SK-N-SH (cell line): ENCODE results near the gene PYGO1. TPM values are rescaled to one million over a fixed set of nuclear protein-coding genes. Genes with fewer than 3 reads are reported as not detected.

Experiments
- CTCF ChIA-PET: fragments of 300-600, 350-600 bp; formaldehyde crosslinking; extraction: SDS; loops from one replicate; lab custom pipeline; 2021; lab: Yijun Ruan, JAX
- POLR2A ChIA-PET: fragments of 350-600 bp; sonication (Branson Sonifier 250); formaldehyde crosslinking; extraction: SDS; loops from one replicate; lab custom pipeline; 2020; ENCODE audit warnings: antibody characterized with exemption, inconsistent platforms; lab: Yijun Ruan, JAX
- DNase-seq: peaks from one replicate; pipeline ENCODE4 v3.0.0; 2012
- H2AFZ ChIP-seq: fragments of 200-600 bp; sonication (generic); 2 replicates; pipeline ENCODE4 v1.8.1; 2016; ENCODE audit warnings: antibody characterized with exemption, mild to moderate bottlenecking, low read depth
- H3F3A ChIP-seq: fragments of 200-600 bp; sonication (generic); replicated peaks from 2 replicates; pipeline ENCODE3; 2016; ENCODE audit warnings: antibody characterized with exemption, mild to moderate bottlenecking; ENCODE audit not compliant: insufficient read depth
- H3K27ac ChIP-seq, 2 experiments: fragments of 200-500 bp in 1 of 2; fragments of 200-600 bp in 1 of 2; sonication (Bioruptor generic) in 1 of 2; sonication (generic), shearing (Covaris generic) in 1 of 2; 2 replicates each; pipeline versions ENCODE4 v1.5.1 to v1.6.1; 2014 to 2016; ENCODE audit warnings: low read depth in 2 of 2, inconsistent platforms in 1 of 2, low read length in 1 of 2, mild to moderate bottlenecking in 1 of 2, mixed read lengths in 1 of 2
- H3K27me3 ChIP-seq: fragments of 200-600 bp; sonication (generic), shearing (Covaris generic); 2 replicates; pipeline ENCODE4 v1.6.1; 2016; ENCODE audit warnings: mixed run types; ENCODE audit not compliant: insufficient read depth
- H3K36me3 ChIP-seq, 2 experiments: fragments of 200-500 bp in 1 of 2; fragments of 200-600 bp in 1 of 2; sonication (Bioruptor generic) in 1 of 2; sonication (generic) in 1 of 2; replicated peaks in 1 of 2; 2 replicates each; pipeline versions ENCODE3 to v1.5.1; 2014 to 2016; ENCODE audit warnings: low read length in 1 of 2, mild to moderate bottlenecking in 1 of 2; ENCODE audit not compliant: insufficient read depth in 2 of 2, control insufficient read depth in 1 of 2
- H3K4me1 ChIP-seq, 2 experiments: fragments of 200-500 bp in 1 of 2; fragments of 200-600 bp in 1 of 2; sonication (Bioruptor generic) in 1 of 2; sonication (generic), shearing (Covaris generic) in 1 of 2; 2 replicates each; pipeline versions ENCODE4 v1.5.1 to v1.6.1; 2014 to 2016; ENCODE audit warnings: low read depth in 1 of 2, low read length in 1 of 2, mixed run types in 1 of 2; ENCODE audit not compliant: insufficient read depth in 2 of 2, control insufficient read depth in 1 of 2
- H3K4me2 ChIP-seq: fragments of 200-600 bp; sonication (generic), shearing (Covaris generic); 2 replicates; pipeline ENCODE4 v1.6.1; 2017; ENCODE audit warnings: mixed run types
- H3K4me3 ChIP-seq, 2 experiments: fragments of 200-500 bp in 1 of 2; fragments of 200-600 bp in 1 of 2; sonication (Bioruptor generic) in 1 of 2; sonication (generic), shearing (Covaris generic) in 1 of 2; 2 replicates each; pipeline versions ENCODE4 v1.5.1 to v1.8.1; 2014 to 2016; ENCODE audit warnings: low read depth in 2 of 2, inconsistent platforms in 1 of 2, low read length in 1 of 2, mild to moderate bottlenecking in 1 of 2, mixed read lengths in 1 of 2, moderate library complexity in 1 of 2
- H3K79me2 ChIP-seq: fragments of 200-600 bp; sonication (generic); 2 replicates; pipeline ENCODE4 v1.8.1; 2017; ENCODE audit warnings: mild to moderate bottlenecking; ENCODE audit not compliant: insufficient read depth
- H3K9ac ChIP-seq: fragments of 200-600 bp; sonication (generic); 2 replicates; pipeline ENCODE4 v1.6.1; 2017; ENCODE audit warnings: mixed run types
- H3K9me2 ChIP-seq: fragments of 200-600 bp; sonication (generic); 2 replicates; pipeline ENCODE4 v1.6.1; 2017; ENCODE audit warnings: mixed run types
- H3K9me3 ChIP-seq: fragments of 200-600 bp; sonication (generic); 2 replicates; pipeline ENCODE4 v1.6.1; 2017; ENCODE audit warnings: mixed run types, mild to moderate bottlenecking, moderate library complexity
- H4K20me1 ChIP-seq: fragments of 200-600 bp; sonication (generic); 2 replicates; pipeline ENCODE4 v1.6.1; 2017; ENCODE audit warnings: mild to moderate bottlenecking, mixed run types; ENCODE audit not compliant: insufficient read depth
- ELF1 ChIP-seq: IDR thresholded peaks from 2 replicates; pipeline ENCODE4 v1.4.0; 2012
- EP300 ChIP-seq, 2 experiments: IDR thresholded peaks; 2 replicates each; pipeline versions ENCODE4 v1.4.0 to v1.6.1; 2012; ENCODE audit warnings: borderline replicate concordance in 1 of 2, low read depth in 1 of 2, low read length in 1 of 2
- FOSL2 ChIP-seq: IDR thresholded peaks from 2 replicates; pipeline ENCODE4 v1.4.0; 2012; ENCODE audit warnings: low read depth, mild to moderate bottlenecking, moderate library complexity, borderline replicate concordance
- FOXJ3 ChIP-seq: sonication (generic); formaldehyde crosslinking; IDR thresholded peaks from 2 replicates; pipeline ENCODE4 v1.5.1; 2020; ENCODE audit warnings: mild to moderate bottlenecking, missing genetic modification reagents
- GABPA ChIP-seq: IDR thresholded peaks from 2 replicates; pipeline ENCODE4 v1.4.0; 2012; ENCODE audit warnings: low read depth, mild to moderate bottlenecking
- GATA2 ChIP-seq: sonication (generic); formaldehyde crosslinking; IDR thresholded peaks from 2 replicates; pipeline ENCODE4 v1.5.0; 2020; ENCODE audit warnings: mild to moderate bottlenecking, missing genetic modification reagents
- JUND ChIP-seq: IDR thresholded peaks from 2 replicates; pipeline ENCODE4 v1.4.0; 2012
- NRF1 ChIP-seq: IDR thresholded peaks from 2 replicates; pipeline ENCODE4 v1.6.1; 2012; ENCODE audit warnings: low read depth, mild to moderate bottlenecking, low read length
- POLR2AphosphoS5 ChIP-seq: IDR thresholded peaks from 2 replicates; pipeline ENCODE4 v1.6.1; 2012; ENCODE audit warnings: low read depth, low read length
- RAD21 ChIP-seq: IDR thresholded peaks from 2 replicates; pipeline ENCODE4 v1.6.1; 2012; ENCODE audit warnings: mild to moderate bottlenecking, low read length
- RXRA ChIP-seq: IDR thresholded peaks from 2 replicates; pipeline ENCODE4 v1.4.0; 2012; ENCODE audit warnings: low read depth, mild to moderate bottlenecking, borderline replicate concordance
- SMC3 ChIP-seq: IDR thresholded peaks from 2 replicates; pipeline ENCODE4 v1.6.1; 2012; ENCODE audit warnings: low read depth, low read length, improper control_type of control experiment
- TAF1 ChIP-seq: IDR thresholded peaks from 2 replicates; pipeline ENCODE4 v1.6.1; 2012; ENCODE audit warnings: low read depth, mild to moderate bottlenecking, low read length, moderate library complexity, borderline replicate concordance
- TCF12 ChIP-seq: IDR thresholded peaks from 2 replicates; pipeline ENCODE4 v1.4.0; 2012
- TEAD4 ChIP-seq: IDR thresholded peaks from 2 replicates; pipeline ENCODE4 v1.4.0; 2012; ENCODE audit warnings: mild to moderate bottlenecking, borderline replicate concordance; ENCODE audit not compliant: insufficient read depth
- WGBS: methylation state at CpG from one replicate; pipeline ENCODE4 v1.1.6; 2017; ENCODE audit warnings: low lambda C conversion rate; 5-methylcytosine and 5-hydroxymethylcytosine counted together
- polyA plus RNA-seq, 3 experiments: library from polyadenylated mRNA; depleted of rRNA; stranded (reverse); fragments of >200 nt; gene quantifications; 2 replicates each; pipeline ENCODE4 v1.2.3, GENCODE V29; 2012
- TF ChIP-seq, protein P1 (sequence below): fragments of 150-350 bp; IDR thresholded peaks from 2 replicates; pipeline ENCODE4 v1.6.1; 2017; ENCODE audit warnings: antibody characterized with exemption, low read length, low read depth, borderline replicate concordance
- TF ChIP-seq, protein P2 (sequence below): IDR thresholded peaks from 2 replicates; pipeline ENCODE4 v1.4.0; 2012; ENCODE audit warnings: low read depth, borderline replicate concordance
- TF ChIP-seq, protein P3 (sequence below): IDR thresholded peaks from 2 replicates; pipeline ENCODE4; 2012
- TF ChIP-seq, protein P4 (sequence below): fragments of 200-600 bp; sonication (generic); IDR thresholded peaks from 2 replicates; pipeline ENCODE4 v1.6.1; 2017; ENCODE audit warnings: antibody characterized with exemption, mild to moderate bottlenecking, moderate library complexity
- TF ChIP-seq, protein P5 (sequence below): IDR thresholded peaks from 2 replicates; pipeline ENCODE4 v1.4.0; 2012; ENCODE audit warnings: low read depth

Gene PYGO1
- polyA plus RNA-seq, 1 of the 3 experiments (the other 2 are of a cell fraction), result 2.3 TPM

DNA sequence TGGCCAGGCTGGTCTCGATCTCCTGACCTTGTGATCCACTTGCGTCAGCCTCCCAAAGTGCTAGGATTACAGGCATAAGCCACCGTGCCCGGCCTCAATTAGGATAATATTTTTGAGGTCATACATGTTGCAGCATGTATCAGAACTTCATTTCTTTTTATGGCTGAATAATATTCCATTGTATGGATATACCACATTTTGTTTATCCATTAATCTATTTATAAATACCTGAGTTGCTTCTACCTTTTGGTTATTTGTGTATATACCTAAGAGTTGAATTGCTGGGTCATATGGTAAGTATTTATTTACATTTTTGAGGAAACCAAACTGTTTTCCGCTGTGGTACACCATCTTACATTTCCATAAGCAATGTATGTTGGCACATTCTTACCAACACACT lies 18.1 kb upstream of the PYGO1 start:
- Histone ChIP-seq H3F3A (no peaks in the 10 kb centered on the region), H3K27me3 (no peaks in the 10 kb centered on the region), H3K4me3 (no peak overlapping the region), H3K4me2 (no peak overlapping the region), H3K36me3 (peaks cover 8 to 9% of the 10 kb centered on the region in 2 experiments), H3K4me1 (no peaks in the 10 kb centered on the region), H4K20me1 (no peaks in the 10 kb centered on the region), H3K9ac (no peak overlapping the region), H3K9me2 (no peaks in the 10 kb centered on the region), H3K79me2 (no peaks in the 10 kb centered on the region), H3K9me3 (no peaks in the 10 kb centered on the region), H3K27ac (no peak overlapping the region), H2AFZ (no peak overlapping the region)
- 76% methylated on average over 5 of the region's 5 CpGs for WGBS
- TF ChIP-seq GATA2 (CRISPR knock-in tag) (no peak), EP300 (IDR thresholded peaks at IDR 0.05; ENCODE audit: borderline replicate concordance in 1 of 2, low read depth in 1 of 2, low read length in 1 of 2) (no peak), GABPA (no peak), TEAD4 (no peak), JUND (no peak), NRF1 (no peak), POLR2AphosphoS5 (no peak), RAD21 (no peak), ELF1 (no peak), SMC3 (no peak)
- TF ChIP-seq, protein P1, sequence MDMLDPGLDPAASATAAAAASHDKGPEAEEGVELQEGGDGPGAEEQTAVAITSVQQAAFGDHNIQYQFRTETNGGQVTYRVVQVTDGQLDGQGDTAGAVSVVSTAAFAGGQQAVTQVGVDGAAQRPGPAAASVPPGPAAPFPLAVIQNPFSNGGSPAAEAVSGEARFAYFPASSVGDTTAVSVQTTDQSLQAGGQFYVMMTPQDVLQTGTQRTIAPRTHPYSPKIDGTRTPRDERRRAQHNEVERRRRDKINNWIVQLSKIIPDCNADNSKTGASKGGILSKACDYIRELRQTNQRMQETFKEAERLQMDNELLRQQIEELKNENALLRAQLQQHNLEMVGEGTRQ, result no peak
- TF ChIP-seq, protein P2, sequence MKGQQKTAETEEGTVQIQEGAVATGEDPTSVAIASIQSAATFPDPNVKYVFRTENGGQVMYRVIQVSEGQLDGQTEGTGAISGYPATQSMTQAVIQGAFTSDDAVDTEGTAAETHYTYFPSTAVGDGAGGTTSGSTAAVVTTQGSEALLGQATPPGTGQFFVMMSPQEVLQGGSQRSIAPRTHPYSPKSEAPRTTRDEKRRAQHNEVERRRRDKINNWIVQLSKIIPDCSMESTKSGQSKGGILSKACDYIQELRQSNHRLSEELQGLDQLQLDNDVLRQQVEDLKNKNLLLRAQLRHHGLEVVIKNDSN, result no peak
- TF ChIP-seq, protein P3, sequence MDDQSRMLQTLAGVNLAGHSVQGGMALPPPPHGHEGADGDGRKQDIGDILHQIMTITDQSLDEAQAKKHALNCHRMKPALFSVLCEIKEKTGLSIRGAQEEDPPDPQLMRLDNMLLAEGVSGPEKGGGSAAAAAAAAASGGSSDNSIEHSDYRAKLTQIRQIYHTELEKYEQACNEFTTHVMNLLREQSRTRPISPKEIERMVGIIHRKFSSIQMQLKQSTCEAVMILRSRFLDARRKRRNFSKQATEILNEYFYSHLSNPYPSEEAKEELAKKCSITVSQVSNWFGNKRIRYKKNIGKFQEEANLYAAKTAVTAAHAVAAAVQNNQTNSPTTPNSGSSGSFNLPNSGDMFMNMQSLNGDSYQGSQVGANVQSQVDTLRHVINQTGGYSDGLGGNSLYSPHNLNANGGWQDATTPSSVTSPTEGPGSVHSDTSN, result no peak
- ChIA-PET CTCF (no interaction called here), POLR2A (no interaction called here)
- DNase-seq, result no peak

DNA sequence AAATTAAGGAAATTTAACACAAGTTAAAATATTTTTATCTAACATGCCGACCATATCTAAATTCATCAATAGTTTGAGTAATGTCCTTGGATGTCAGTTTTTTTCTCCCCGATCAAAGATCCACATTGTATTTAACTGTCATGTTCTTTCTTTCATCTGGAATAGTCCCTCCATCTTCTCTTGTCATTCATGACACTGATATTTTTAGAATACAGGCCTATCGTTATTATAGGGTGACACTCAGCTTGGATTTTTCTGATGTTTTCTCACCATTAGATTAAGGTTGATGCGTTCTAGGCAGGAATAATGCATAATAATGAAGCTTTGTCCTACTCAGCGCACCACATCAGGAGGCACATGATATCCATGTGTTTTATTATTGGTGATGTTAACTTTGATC lies 13.2 kb upstream of the PYGO1 start:
- no peak overlapping the region for H2AFZ ChIP-seq
- TF ChIP-seq GABPA (no peak), RXRA (no peak), TAF1 (no peak), TCF12 (no peak), FOSL2 (no peak), ELF1 (no peak), FOXJ3 (CRISPR knock-in tag) (no peak)
- TF ChIP-seq, protein P4, sequence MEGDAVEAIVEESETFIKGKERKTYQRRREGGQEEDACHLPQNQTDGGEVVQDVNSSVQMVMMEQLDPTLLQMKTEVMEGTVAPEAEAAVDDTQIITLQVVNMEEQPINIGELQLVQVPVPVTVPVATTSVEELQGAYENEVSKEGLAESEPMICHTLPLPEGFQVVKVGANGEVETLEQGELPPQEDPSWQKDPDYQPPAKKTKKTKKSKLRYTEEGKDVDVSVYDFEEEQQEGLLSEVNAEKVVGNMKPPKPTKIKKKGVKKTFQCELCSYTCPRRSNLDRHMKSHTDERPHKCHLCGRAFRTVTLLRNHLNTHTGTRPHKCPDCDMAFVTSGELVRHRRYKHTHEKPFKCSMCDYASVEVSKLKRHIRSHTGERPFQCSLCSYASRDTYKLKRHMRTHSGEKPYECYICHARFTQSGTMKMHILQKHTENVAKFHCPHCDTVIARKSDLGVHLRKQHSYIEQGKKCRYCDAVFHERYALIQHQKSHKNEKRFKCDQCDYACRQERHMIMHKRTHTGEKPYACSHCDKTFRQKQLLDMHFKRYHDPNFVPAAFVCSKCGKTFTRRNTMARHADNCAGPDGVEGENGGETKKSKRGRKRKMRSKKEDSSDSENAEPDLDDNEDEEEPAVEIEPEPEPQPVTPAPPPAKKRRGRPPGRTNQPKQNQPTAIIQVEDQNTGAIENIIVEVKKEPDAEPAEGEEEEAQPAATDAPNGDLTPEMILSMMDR, result no peak
- TF ChIP-seq, protein P5, sequence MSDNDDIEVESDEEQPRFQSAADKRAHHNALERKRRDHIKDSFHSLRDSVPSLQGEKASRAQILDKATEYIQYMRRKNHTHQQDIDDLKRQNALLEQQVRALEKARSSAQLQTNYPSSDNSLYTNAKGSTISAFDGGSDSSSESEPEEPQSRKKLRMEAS, result no peak
- no peak for DNase-seq
- no peaks in the 10 kb centered on the region for H3K9me3 ChIP-seq
- POLR2A ChIA-PET, result no interaction called here
- H3K4me3 ChIP-seq, result no peak overlapping the region
- WGBS, result 88% methylated on average over 5 of the region's 5 CpGs
- H3K9me2 ChIP-seq, result no peaks in the 10 kb centered on the region
- no peaks in the 10 kb centered on the region for H3K36me3 ChIP-seq
- H3F3A ChIP-seq, result no peaks in the 10 kb centered on the region
- H3K9ac ChIP-seq, result no peak overlapping the region
- no peak overlapping the region for H3K4me2 ChIP-seq
- H3K27me3 ChIP-seq, result no peaks in the 10 kb centered on the region
- H3K79me2 ChIP-seq, result no peaks in the 10 kb centered on the region
- CTCF ChIA-PET, result interaction anchor here (0.9 to 1.2 kb wide), 3 partner anchors 12 to 41 kb away, joined by 3 to 4 read pairs (median 3); partner anchors contain the start of gene PYGO1
- no peaks in the 10 kb centered on the region for H4K20me1 ChIP-seq
- H3K4me1 ChIP-seq, result no peaks in the 10 kb centered on the region
- no peak overlapping the region for H3K27ac ChIP-seq
